ENCODE data around the gene EHD4.
A peak's percentile ranks its signal among the peaks of the same experiment; 100 is the strongest.

Gene EHD4

DNA sequence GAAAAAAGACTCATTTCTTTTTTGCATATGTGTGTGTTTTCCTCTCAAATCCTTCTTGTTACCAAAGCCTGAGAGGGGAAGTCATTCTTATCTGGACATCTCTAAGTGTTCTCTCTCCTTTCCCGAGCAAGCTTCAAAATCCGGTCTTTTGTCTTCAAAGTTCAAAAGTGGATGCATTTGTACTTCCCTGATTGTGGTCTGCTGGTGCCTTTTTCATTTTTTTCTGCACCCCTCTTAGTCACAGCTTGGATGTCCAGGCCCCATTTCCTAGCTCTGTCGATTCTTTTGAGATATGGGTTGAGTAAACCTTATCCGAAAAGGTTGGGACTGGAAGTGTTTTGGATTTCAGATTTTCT, 34.8 kb downstream of the EHD4 start:
- no peak for DNase-seq (ENCODE audit: low read depth in 2 of 2, low spot score in 1 of 2)

- DNase-seq (ENCODE audit: low read depth in 2 of 2, low spot score in 1 of 2), result peak; percentile 40 to 53
These were observed 35.4 kb downstream of the EHD4 start for GRCh38 chr15:41936649-41937567.

GRCh38 chr15:41936155-41936554, 36.2 kb downstream of the EHD4 start:
- DNase-seq (ENCODE audit: low read depth in 2 of 2, low spot score in 1 of 2), result no peak

GRCh38 chr15:41935566-41936020, 36.8 kb downstream of the EHD4 start:
- no peak for DNase-seq (ENCODE audit: low read depth in 2 of 2, low spot score in 1 of 2)

- DNase-seq (ENCODE audit: low read depth in 2 of 2, low spot score in 1 of 2), result peak; percentile 29 to 53
These were observed 37.5 kb downstream of the EHD4 start for GRCh38 chr15:41934843-41935242.

GRCh38 chr15:41933771-41934170, 38.6 kb downstream of the EHD4 start:
- DNase-seq (ENCODE audit: low read depth in 2 of 2, low spot score in 1 of 2), result no peak

DNA sequence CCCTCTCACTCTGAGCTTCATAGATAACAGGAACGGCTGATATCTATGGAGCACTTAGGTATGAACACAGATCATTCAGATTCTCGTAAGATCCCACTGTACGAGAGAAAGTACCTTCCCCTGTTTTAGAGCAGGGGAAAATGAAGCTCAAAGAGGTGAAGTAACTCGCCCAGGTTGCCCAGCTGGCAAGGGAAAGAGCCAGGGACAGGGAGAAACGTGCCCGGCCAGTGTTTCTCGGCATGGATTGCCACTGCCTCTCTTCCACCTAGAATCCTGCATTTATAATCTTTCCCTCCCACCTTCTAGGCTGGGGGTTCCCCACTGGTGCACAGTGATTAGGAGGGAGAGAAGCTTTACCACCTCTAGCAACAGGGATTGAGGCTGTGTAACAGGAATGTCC, 39.0 kb downstream of the EHD4 start:
- no peak for DNase-seq (ENCODE audit: low read depth in 2 of 2, low spot score in 1 of 2)

- DNase-seq (ENCODE audit: low read depth in 2 of 2, low spot score in 1 of 2), result no peak
These were observed 39.7 kb downstream of the EHD4 start for GRCh38 chr15:41932511-41933289.

DNA sequence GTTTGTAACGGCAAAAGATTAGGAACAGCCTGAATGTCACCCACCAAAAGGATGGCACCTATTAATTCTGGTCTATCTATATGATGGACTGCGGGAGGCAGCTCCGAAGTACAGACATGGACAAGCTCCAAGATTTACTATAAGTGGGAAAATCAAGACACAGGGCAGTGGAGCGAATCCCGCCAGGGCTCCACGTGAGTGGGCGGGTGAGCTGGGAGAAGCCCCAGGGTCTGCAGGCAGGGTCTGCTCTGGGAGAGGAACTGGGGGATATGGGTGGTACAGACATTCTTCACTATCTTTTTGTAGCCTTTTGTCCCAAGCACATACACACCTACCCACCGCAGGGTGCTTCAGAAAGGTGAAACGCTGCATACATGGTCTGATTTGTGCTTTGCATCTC, 40.3 kb downstream of the EHD4 start:
- DNase-seq (ENCODE audit: low read depth in 2 of 2, low spot score in 1 of 2), result no peak

DNA sequence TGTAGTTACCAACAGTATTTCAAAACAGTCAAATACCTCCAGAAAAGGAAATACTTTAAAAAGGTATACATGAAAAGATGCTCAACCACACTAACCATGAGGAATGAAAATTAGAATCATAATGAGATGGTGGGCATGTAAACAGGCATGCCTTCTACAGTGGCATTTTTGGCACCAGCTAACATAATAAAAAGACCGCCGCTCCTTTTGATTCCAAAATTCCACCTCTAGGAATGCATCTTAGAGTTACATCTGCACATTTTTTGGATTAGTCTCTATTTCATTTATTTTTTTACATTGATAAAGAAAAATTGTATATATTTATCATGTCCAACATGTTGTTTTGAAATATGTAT, 41.5 kb downstream of the EHD4 start:
- no peak for DNase-seq (ENCODE audit: low read depth in 2 of 2, low spot score in 1 of 2)

GRCh38 chr15:41930221-41930866, 42.0 kb downstream of the EHD4 start:
- no peak for DNase-seq (ENCODE audit: low read depth in 2 of 2, low spot score in 1 of 2)

DNA sequence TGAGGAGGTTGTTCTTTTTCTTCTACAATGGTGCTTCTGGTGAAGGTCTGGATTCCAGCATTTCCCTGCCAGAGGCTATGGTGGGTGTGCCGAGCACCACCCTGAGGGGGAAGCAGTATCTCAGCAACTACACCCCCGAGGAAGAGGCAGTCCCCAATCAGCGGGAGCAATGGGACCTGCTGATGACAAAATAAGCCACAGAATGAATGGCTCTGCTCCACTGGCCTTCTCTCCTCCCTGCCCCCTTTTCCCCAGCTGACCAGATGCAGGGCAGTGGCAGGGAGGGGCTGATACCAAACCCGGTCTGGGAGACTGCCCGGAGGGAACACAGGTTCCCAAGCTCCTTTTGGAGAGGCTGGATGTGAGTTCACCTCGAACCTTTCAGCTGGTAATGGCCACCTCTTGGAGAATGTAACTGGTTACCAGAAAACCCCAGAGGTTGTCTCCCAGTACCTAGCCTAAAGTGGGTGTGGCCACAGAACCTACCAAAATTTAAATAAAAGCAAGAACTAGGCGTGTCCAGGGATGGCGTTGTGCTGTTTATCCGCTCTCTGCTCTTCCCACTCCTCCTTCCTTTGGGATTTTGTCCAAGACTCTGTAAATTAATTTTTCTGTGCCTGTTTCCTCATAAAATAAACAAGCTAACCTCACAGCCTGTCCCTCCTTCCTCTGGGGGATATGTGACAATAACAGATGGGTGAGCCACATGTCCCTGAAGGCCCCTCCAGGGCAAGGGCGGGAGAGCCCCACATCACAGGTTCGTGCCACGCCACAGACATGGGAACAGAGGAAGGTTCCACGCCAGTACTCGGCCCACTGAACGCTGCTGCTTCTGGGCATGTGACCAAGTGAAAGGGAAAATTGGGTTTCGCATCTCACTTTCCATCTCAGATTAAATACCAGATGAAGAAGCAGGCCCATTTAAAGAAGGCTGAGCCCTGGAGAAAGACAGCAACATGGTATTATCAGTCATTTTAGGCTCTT, 43.4 kb downstream of the EHD4 start:
- DNase-seq (ENCODE audit: low read depth in 2 of 2, low spot score in 1 of 2), result no peak

- DNase-seq (ENCODE audit: low read depth in 2 of 2, low spot score in 1 of 2), result no peak
These were observed 44.3 kb downstream of the EHD4 start for GRCh38 chr15:41928100-41928499.

- no peak for DNase-seq (ENCODE audit: low read depth in 2 of 2, low spot score in 1 of 2)
These were observed 44.8 kb downstream of the EHD4 start for GRCh38 chr15:41927536-41927935.

GRCh38 chr15:41926185-41927056, 45.9 kb downstream of the EHD4 start:
- no peak for DNase-seq (ENCODE audit: low read depth in 2 of 2, low spot score in 1 of 2)

GRCh38 chr15:41925086-41925608, 47.2 kb downstream of the EHD4 start:
- DNase-seq (ENCODE audit: low read depth in 2 of 2, low spot score in 1 of 2), result no peak

GRCh38 chr15:41923401-41923997, 48.9 kb downstream of the EHD4 start:
- no peak for DNase-seq (ENCODE audit: low read depth in 2 of 2, low spot score in 1 of 2)

DNA sequence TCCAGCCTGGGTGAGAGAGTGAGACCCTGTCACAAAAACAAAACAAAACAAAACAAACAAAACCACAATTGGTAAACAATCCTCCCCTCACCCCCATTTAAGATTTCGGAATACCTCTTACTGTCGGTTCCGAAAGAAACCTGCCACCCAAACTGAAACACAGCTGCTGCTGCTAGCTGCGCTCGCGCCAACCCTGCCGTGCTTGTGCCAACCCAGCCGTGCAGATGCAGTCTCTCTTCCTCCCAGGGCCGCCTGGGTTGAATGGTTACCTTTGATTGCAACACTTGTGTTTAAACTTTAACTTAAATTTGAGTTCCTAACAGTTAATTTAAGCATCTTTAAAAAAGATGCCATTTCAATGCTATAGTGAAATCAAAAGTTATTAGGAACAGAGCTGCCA, 50.0 kb downstream of the EHD4 start:
- DNase-seq (ENCODE audit: low read depth in 2 of 2, low spot score in 1 of 2), result no peak

DNA sequence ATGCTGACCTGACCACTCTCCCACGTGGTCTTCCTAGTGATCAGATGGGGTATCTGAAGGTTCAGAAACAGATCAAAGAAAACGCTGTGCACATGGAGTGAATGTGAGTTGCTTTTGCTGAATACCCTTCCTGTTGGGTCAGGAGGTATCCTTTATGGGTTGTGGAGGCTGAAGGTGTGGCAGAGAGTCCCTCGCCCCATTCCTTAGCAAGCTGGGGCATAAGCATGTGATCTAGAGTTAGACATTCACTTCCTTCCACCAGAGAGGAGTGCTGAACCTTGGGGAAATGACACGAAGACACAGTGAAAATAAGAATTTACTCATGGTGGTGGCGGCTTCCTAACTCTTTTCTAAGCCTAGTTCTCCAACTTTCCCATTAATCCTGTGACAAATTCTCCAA, 50.7 kb downstream of the EHD4 start:
- DNase-seq (ENCODE audit: low read depth in 2 of 2, low spot score in 1 of 2), result no peak
